ENCODE results near the gene SSC5D. TPM values are rescaled to one million over a fixed set of nuclear protein-coding genes. Genes with fewer than 3 reads are reported as not detected.

SSC5D gene
- total RNA-seq, result 0.27 and 0.74 TPM in 2 replicates

DNA sequence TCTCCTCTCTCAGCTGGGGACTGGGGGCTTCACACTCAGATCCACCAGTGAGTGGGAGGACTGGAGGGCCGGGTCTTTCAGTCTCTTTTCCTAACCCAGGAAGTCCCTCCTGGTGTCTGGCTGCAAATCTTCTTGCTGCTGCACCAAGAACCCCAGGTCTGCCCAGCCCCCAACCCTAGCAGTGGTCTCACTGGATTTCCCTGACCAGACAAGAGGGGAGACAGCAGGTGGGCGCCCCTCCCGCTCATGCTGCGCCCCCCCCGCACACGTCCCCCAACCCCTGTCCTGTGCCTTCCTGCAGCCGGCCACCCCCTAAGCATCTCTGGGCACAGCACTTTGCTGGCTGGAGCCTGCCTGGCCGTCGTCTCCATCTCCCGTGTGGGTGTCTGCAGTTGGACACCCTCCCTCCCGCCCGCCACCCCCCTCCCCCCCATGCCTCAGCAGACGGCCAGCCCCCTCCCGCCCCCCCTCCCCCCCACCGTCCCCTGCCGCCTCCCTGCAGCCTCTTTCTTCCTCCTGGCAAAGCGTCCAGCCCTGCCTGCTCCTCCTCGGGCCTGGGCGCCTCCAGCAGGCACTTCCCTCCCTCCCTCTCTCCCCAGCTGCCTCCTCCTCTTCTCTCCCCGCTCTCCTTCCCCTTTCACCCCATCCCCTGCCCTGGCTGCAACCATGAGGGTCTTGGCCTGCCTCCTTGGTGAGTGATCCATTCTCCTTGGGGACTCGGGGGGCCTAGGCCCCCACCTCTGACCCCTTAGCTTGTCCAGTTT is at the start of gene SSC5D:
SSC5D (plus strand) TSS at position 513 of the 764 bp plus-strand sequence; CDS start at position 667, 154 bp downstream.

DNA sequence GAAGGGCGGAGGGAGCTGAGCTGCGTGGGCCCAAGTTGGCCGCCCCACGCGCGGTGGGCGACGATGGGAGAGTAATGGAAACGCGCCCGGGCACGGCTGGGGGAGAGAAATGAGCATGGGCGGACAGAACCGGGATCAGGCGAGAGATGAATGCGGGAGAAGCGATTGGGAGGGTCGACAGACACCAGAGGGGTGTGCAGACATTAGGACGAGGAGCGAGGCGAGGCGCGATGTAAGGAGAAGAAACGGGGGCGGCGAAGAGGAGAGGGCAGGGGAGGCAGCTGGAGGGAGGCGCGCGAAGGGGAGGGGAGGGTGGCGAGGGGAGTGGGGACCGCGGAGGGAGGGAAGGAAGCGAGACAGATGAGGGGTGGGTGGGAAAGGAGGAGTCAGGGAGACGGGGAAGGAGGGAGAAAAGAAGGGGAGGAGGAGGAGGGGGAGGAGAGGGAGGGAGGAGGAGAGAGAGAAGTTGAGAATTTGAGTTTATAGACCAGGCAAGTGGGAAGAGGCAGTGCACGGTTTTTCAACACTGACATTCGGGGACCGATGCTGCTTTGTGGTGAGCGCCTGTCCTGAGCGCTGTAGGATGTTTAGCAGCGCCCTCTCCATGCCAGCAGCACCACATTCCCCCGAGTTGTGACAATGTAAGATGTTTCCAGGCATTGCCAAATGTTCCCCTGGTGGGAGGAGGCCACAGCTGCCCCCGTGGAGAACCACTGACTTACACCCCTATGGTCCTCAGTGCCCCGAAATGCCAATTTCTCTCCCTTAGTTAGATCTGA is 45.0 kb upstream of the SSC5D start, which contains the start of gene SHISA7:
SHISA7 (minus strand) TSS at position 256 of the 779 bp plus-strand sequence. CDS start 437 bp downstream, outside the sequence.

DNA sequence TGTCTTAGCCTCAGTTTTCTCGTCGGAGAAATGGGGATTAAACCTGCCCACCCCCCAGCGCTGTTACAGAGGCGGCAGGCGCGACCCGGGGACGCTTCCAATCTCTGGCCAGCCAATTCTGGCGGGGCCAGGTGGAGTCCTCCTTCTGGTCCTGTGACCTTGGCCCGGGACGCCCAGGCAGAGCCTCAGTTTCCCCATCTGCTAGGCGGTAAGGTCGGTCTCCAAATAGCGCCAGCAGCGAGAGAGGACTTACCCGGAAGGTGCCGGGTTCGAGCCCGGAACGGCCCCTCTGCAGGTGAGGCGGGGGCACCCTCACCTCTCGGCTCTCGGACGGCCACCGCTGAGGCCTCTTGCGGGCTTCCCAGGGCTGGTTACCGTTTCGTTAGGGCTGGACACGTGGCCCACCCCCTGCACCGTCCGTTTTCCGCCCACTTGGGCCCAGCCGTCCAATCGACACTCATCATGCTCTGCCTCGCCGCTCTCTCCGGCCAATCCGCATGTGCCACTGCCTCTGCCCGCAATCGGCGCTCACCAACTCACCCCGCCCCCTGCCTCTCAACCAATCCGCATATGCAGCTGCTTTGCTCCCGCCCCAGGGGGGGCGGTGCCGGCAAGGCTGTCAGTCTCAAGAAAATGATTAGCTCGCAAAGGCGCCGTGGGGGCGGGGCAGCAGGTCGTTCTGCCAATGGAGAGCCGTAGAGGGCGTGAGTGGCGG is 26.8 kb upstream of the SSC5D start, which contains the start of gene ISOC2:
ISOC2 (minus strand) TSS at position 384 of the 715 bp plus-strand sequence. CDS start 5,156 bp downstream, outside the sequence.

DNA sequence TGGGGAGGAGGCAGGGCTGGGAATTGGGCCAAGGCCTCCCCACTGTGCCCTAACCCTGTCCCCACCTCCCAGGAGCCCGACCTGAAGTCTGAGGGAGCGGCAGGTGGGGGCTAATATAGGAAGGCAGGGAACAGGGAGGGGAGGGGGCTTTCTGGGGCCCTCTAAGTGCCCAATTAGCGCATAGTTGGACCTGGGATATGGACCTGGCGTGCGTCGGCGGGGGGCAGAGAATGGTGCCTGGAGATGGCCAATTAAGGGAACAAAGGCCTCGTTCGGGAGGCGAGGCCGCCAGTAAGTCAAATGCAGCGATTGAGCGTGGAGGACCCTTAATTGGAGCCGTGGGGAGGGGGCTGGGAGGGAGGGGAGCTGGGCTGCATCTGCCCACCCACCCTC is 23.6 kb upstream of the SSC5D start, which contains the start of gene C19orf85:
C19orf85 (minus strand) TSS at position 90 of the 393 bp plus-strand sequence. CDS start 197 bp downstream, outside the sequence.

DNA sequence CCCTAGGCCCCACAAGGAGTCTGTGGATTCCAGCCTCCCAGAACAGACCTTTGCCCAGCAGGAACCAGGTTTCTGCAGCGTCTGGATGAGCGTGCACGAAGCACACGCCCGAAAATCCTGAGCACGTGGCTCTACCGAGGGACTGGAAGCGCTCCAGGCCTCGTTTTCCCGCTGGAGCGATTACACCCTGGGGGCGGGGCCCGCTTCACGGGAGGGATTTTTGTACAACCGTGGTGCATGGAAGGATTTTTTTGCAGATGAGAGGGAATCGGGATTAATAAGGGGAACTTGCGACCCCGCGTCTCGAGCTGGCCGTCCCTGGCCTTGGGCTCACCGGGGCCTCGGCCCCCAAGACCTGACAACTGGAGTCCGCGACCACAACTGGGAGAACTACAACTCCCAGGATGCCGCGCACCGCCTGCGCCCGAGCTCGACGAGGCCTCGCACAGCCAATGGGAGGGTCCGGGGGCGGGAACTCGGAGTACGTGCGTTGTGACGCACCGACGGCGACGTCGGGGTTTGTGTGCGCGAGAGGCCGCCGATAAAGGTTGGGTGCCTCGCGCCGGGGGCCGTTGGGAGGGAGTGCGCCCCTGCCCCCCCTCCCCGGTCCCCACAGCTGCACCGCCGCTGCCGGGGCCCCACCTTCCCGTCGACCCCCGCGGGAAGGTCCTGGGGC is 12.0 kb upstream of the SSC5D start, which contains the start of gene ZNF628:
ZNF628 (plus strand) TSS at position 518 of the 676 bp plus-strand sequence. CDS start 3,294 bp downstream, outside the sequence.

DNA sequence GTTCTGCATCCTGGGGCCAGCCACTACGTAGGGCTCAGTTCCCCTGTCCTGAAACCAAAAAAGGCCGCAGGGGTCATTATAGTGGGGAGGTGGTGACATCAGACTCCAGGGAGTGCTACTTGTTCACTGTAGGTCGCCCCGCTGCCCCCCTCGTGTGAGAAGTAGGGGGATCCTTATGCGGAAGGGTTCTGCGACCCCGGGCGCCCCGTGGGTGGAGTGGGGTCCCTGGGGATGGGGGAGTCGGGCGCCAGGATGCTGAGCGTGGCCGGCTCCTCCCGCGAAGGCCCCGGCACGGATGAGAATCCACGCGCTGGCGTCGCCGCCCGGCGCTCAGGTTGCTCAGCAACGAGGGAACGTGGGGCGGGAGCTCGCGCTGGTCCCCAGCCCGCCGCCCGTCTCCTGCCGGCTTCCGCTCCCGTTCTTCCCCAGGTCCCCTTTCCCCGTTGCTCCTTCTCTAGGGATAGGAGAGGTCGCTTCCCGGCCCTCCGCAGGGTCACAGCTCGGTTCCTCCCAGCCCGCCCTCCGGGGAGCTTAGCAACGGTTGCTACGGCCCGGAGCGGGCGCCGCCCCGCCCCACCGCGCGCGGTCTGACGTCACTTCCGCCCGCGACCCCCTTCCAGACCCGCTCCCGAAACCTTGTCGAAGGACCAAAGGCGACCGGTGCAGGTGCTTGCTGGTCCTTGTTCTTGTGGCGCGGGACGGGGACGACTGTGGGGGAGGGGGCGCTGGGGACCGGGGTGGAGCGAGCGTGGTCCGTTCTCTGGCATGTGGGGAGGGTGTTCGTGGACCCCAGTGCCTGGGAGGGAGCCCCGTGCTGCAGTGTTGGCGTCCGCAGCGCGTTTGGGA is 3.4 kb upstream of the SSC5D start, which contains the start of gene NAT14:
NAT14 (plus strand) TSS at position 596 of the 846 bp plus-strand sequence. CDS start 521 bp downstream, outside the sequence.

DNA sequence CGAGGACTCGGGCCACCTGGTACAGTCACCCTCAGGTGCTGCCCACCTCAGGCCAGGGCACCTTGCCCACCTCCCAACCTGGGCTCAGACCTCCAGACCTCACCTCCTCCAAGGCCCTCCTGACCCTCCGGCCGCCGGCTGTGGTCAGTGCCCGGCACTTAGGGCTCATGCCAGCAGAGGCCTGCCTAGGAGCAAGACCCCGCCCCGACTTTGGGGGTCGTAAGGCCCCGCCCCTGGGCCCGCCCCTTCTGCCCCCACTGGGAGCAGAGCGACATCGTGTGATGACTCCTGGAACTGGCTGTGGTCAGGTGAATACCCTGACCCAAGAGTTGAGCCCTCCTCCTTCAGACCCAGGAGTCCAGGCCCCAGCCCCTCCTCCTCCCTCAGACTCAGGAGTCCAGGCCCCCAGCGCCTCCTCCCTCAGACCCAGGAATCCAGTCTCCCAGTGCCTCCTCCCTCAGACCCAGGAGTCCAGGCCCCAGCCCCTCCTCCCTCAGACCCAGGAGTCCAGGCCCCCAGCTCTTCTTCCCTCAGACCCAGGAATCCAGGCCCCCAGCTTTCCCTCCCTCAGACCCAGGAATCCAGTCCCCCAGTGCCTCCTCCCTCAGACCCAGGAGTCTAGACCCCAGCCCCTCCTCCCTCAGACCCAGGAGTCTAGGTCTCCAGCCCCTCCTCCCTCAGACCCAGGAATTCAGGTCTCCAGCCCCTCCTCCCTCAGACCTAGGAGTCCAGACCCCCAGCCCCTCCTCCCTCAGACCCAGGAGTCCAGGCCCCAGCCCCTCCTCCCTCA is 48.9 kb downstream of the SSC5D start, which contains the start of gene SBK2:
SBK2 (minus strand) TSS at position 183 of the 790 bp plus-strand sequence. CDS start 839 bp downstream, outside the sequence.

DNA sequence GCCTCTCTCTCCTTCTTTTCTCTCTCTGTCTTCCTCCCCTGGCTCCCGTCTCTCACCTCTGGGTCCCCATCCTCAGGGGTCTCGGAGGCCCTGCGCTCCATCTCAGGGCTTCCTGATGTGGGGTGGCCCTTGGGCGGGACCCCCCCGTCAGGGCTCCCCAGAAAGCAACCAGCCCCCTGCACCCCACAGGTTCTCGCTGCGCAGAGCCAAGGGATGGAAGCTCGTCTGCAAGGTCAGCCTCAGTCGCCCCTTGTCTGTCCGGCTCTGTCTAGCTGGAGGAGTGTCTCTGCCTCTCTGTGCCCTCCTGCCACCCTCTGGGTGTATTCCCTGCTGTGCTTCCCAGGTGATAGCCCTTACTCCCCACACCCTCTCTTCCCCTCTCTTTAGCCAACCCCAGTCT is 57.2 kb downstream of the SSC5D start, which contains the start of gene SBK3:
SBK3 (minus strand) TSS at position 101 of the 400 bp plus-strand sequence; CDS start at position 101, 0 bp downstream.

Other genes with a start within 250 kb of the SSC5D start
- 44.7 and 51.5 TPM in 2 replicates for gene PPP6R1, start 229.4 kb upstream of the SSC5D start, total RNA-seq
- gene HSPBP1, start 208.3 kb upstream of the SSC5D start, total RNA-seq, result 44.3 and 63.8 TPM in 2 replicates
- 0.25 and 0.27 TPM in 2 replicates for gene BRSK1, start 204.4 kb upstream of the SSC5D start, total RNA-seq
- gene TMEM150B, start 163.1 kb upstream of the SSC5D start, total RNA-seq, result not detected in 2 replicates
- gene KMT5C, start 148.6 kb upstream of the SSC5D start, total RNA-seq, result 6.3 and 6.6 TPM in 2 replicates
- gene COX6B2, start 133.7 kb upstream of the SSC5D start, total RNA-seq, result not detected in 2 replicates
- gene GARIN5B, start 125.2 kb upstream of the SSC5D start, total RNA-seq, result not detected in 2 replicates
- gene IL11, start 118.0 kb upstream of the SSC5D start, total RNA-seq, result not detected in 2 replicates
- not detected in 2 replicates for gene TMEM190, start 111.6 kb upstream of the SSC5D start, total RNA-seq
- not detected in 2 replicates for gene TMEM238, start 104.1 kb upstream of the SSC5D start, total RNA-seq
- 251 and 353 TPM in 2 replicates for gene RPL28, start 102.5 kb upstream of the SSC5D start, total RNA-seq
- 153 and 158 TPM in 2 replicates for gene UBE2S, start 80.6 kb upstream of the SSC5D start, total RNA-seq
- gene SHISA7, start 45.1 kb upstream of the SSC5D start, total RNA-seq, result not detected in 2 replicates
- gene ISOC2, start 26.8 kb upstream of the SSC5D start, total RNA-seq, result 73.3 and 78.3 TPM in 2 replicates
- not detected in 2 replicates for gene C19orf85, start 23.7 kb upstream of the SSC5D start, total RNA-seq
- gene ZNF628, start 11.8 kb upstream of the SSC5D start, total RNA-seq, result 3.9 and 8.3 TPM in 2 replicates
- gene NAT14, start 3.2 kb upstream of the SSC5D start, total RNA-seq, result 15.4 and 16.5 TPM in 2 replicates
- not detected in 2 replicates for gene SBK2, start 48.7 kb downstream of the SSC5D start, total RNA-seq
- gene SBK3, start 57.1 kb downstream of the SSC5D start, total RNA-seq, result 0.27 and 0.39 TPM in 2 replicates
- 4.7 and 6.4 TPM in 2 replicates for gene ZNF579, start 92.4 kb downstream of the SSC5D start, total RNA-seq
- 3.1 and 6.0 TPM in 2 replicates for gene FIZ1, start 111.1 kb downstream of the SSC5D start, total RNA-seq
- gene ZNF524, start 111.9 kb downstream of the SSC5D start, total RNA-seq, result 21.8 and 29.8 TPM in 2 replicates
- 1.8 and 2.7 TPM in 2 replicates for gene ZNF865, start 117.2 kb downstream of the SSC5D start, total RNA-seq
- 4.5 and 5.0 TPM in 2 replicates for gene ZNF784, start 136.1 kb downstream of the SSC5D start, total RNA-seq
- gene ZNF580, start 152.6 kb downstream of the SSC5D start, total RNA-seq, result 6.5 and 11.2 TPM in 2 replicates
- 18.2 and 18.9 TPM in 2 replicates for gene ZNF581, start 155.2 kb downstream of the SSC5D start, total RNA-seq
- gene CCDC106, start 159.8 kb downstream of the SSC5D start, total RNA-seq, result 10.7 and 11.7 TPM in 2 replicates
- gene U2AF2, start 166.6 kb downstream of the SSC5D start, total RNA-seq, result 161 and 178 TPM in 2 replicates
- 106 and 120 TPM in 2 replicates for gene EPN1, start 186.8 kb downstream of the SSC5D start, total RNA-seq
- not detected in 2 replicates for gene NLRP9, start 250.0 kb downstream of the SSC5D start, total RNA-seq